GM15510 (cell line): ENCODE measurements around the gene PEX6.
A peak's percentile ranks its signal among the peaks of the same experiment; 100 is the strongest.

Experiments
- POLR2A ChIP-seq: IDR thresholded peaks from 3 replicates; pipeline ENCODE4 v1.6.1; 2011; ENCODE audit warnings: borderline replicate concordance; ENCODE audit not compliant: insufficient read length; ENCODE audit errors: extremely low read depth

The PEX6 gene

GRCh38 chr6:42978839-42979522 lies at the start of gene PEX6:
Gene PEX6 (minus strand): TSS chr6:42979181. CDS start chr6:42979150, 31 bp downstream.
- peak; percentile 93 for TF ChIP-seq POLR2A

- no peak for TF ChIP-seq POLR2A
Measured at GRCh38 chr6:43026365-43026764, 47.4 kb upstream of the PEX6 start.

- TF ChIP-seq POLR2A: no peak
Measured at GRCh38 chr6:43024436-43024835, 45.5 kb upstream of the PEX6 start.

- TF ChIP-seq POLR2A: peak; percentile 75
Measured at GRCh38 chr6:43021270-43022047, 42.5 kb upstream of the PEX6 start, which contains the start of gene RRP36. Gene RRP36 (plus strand): TSS chr6:43021623. CDS start chr6:43021655, 32 bp downstream.

- TF ChIP-seq POLR2A: no peak
Measured at GRCh38 chr6:43020847-43021246, 41.9 kb upstream of the PEX6 start.

- TF ChIP-seq POLR2A: no peak
Measured at GRCh38 chr6:43020052-43020705, 41.2 kb upstream of the PEX6 start.

- TF ChIP-seq POLR2A: no peak
Measured at GRCh38 chr6:43019152-43019551, 40.2 kb upstream of the PEX6 start.

- TF ChIP-seq POLR2A: no peak
Measured at GRCh38 chr6:43016943-43017334, 38.0 kb upstream of the PEX6 start.

- no peak for TF ChIP-seq POLR2A
Measured at GRCh38 chr6:43016176-43016942, 37.4 kb upstream of the PEX6 start.

- TF ChIP-seq POLR2A: no peak
Measured at GRCh38 chr6:43014434-43014909, 35.5 kb upstream of the PEX6 start.

- peak; percentile 73 for TF ChIP-seq POLR2A
Measured at GRCh38 chr6:43013843-43014433, 35.0 kb upstream of the PEX6 start, which contains the start of the genes KLHDC3 and MEA1. Gene KLHDC3 (plus strand): TSS chr6:43014249. CDS start chr6:43017193, 2,944 bp downstream. Gene MEA1 (minus strand): TSS chr6:43013946. CDS start chr6:43013813, 133 bp downstream.

- no peak for TF ChIP-seq POLR2A
Measured at GRCh38 chr6:43013097-43013842, 34.3 kb upstream of the PEX6 start.

GRCh38 chr6:43012364-43012763 lies 33.4 kb upstream of the PEX6 start:
- no peak for TF ChIP-seq POLR2A
